Fibroblast of mammary gland (primary cell): ENCODE results near the gene PRKAR1B.

ENCODE experiments used
- DNase-seq: peaks from one replicate; pipeline ENCODE4 v3.0.0-alpha.2; 2010; ENCODE audit warnings: low read depth
- H3K4me3 ChIP-seq: 2 replicates; pipeline ENCODE4 v1.5.1; 2011; ENCODE audit warnings: low read depth, mild to moderate bottlenecking, low read length, moderate library complexity; ENCODE audit not compliant: control insufficient read depth
- CTCF ChIP-seq: conservative IDR thresholded peaks from 2 replicates; pipeline ENCODE4 v1.5.1; 2011; ENCODE audit warnings: low read depth, low read length, inconsistent platforms; ENCODE audit not compliant: control insufficient read depth, insufficient read depth

The PRKAR1B gene

GRCh38 chr7:585873-586272 lies 141.2 kb downstream of the PRKAR1B start:
- no peak overlapping the region for H3K4me3 ChIP-seq
- no peak for TF ChIP-seq CTCF
- no peak for DNase-seq

GRCh38 chr7:585229-585711 lies 141.8 kb downstream of the PRKAR1B start:
- H3K4me3 ChIP-seq: no peak overlapping the region
- no peak for TF ChIP-seq CTCF
- DNase-seq: peak; percentile 25

- no peak overlapping the region for H3K4me3 ChIP-seq
- DNase-seq: no peak
- TF ChIP-seq CTCF: no peak
Observed at GRCh38 chr7:584820-585219, 142.3 kb downstream of the PRKAR1B start.

- DNase-seq: no peak
- no peak overlapping the region for H3K4me3 ChIP-seq
- TF ChIP-seq CTCF: no peak
Observed at GRCh38 chr7:584122-584465, 143.0 kb downstream of the PRKAR1B start.

GRCh38 chr7:583410-584121 lies 143.5 kb downstream of the PRKAR1B start:
- H3K4me3 ChIP-seq: no peak overlapping the region
- DNase-seq: no peak
- TF ChIP-seq CTCF: no peak

- DNase-seq: no peak
- TF ChIP-seq CTCF: no peak
- H3K4me3 ChIP-seq: no peak overlapping the region
Observed at GRCh38 chr7:582931-583330, 144.2 kb downstream of the PRKAR1B start.
